Inferior parietal cortex (tissue), 1 donor: ENCODE measurements around the gene CASZ1.

Source experiments
- DNase-seq: peaks from one replicate; pipeline ENCODE4 v3.0.0-alpha.2; 2016; ENCODE audit errors: extremely low spot score

CASZ1 gene

DNA sequence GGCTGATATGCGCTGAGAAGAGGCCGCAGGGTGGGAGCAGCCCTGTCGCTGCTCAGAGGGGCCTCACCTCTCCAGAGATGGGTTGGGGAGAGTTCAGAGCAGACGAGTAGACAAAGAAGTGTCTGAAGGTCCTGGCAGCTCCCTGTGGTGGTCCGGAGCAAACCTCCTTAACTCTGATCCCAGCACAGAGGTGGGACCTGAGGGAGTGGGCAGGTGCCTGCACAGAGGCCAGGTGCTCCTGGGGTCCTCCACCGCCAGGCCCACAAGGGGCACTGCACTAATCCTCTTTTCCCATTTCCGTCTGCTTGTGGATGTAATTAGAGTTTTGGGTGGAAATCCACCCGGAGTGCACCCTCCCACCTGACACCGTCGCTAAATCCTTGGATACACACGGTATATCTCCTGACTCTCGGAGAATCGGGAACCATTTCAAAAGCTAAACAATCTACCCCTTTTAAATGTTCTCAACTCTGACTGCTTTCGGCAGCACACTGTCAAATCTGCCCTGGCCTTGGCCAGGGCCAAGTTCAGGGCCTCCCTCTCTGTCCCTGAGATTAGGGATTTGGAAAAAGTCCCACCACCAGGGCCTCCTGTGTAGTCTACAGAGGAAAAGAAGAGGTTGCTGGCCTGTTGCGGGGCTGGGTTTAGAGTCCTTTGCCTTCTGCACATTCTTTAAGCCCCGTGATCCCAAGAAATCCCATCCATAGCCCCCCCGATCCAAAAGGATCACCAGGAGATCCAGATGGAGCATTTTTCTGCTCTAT lies 22.4 kb downstream of the CASZ1 start:
- no peak for DNase-seq

DNA sequence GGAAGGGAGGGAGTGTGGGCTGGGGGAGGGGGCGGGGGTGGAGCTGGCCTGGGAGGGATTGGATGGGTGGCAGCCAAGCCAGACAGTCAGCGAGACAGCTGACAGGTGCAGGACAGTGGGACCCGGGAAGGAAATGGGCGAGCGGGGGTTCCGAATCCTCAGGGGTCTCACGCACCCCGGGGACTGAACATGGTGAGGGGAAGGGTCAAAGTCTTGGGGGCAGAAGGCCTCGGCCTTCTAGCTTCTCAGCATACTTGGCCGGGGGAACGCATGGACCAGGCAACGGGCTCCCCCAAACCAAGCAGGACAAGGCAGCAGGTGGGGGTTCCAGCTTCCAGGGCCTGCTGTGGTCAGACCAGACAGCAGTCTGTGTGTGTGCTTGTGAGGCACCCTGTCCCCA lies 23.1 kb downstream of the CASZ1 start:
- no peak for DNase-seq

- no peak for DNase-seq
Measured at GRCh38 chr1:10772711-10773110, 23.7 kb downstream of the CASZ1 start.

- no peak for DNase-seq
Measured at GRCh38 chr1:10771789-10772188, 24.7 kb downstream of the CASZ1 start.

DNA sequence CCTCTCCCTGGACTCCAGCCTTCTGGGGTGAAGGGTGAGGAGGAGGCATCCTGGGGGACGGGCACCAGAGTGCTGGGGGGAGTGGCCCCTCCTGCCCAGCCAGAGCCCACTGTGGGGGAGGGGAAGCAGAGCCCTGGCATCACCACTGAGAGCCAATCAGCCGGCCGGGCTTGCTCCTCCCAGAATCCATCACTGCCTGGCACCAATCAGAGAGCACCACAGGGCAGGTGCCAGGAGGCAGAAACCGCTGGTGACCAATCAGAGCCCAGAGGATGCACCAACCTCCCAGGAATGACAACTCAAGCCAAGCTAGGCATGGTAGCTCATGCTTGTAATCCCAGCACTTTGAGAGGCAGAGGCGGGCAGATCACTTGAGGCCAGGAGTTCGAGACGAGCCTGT lies 27.9 kb downstream of the CASZ1 start:
- no peak for DNase-seq

- no peak for DNase-seq
Measured at GRCh38 chr1:10767282-10767681, 29.2 kb downstream of the CASZ1 start.

DNA sequence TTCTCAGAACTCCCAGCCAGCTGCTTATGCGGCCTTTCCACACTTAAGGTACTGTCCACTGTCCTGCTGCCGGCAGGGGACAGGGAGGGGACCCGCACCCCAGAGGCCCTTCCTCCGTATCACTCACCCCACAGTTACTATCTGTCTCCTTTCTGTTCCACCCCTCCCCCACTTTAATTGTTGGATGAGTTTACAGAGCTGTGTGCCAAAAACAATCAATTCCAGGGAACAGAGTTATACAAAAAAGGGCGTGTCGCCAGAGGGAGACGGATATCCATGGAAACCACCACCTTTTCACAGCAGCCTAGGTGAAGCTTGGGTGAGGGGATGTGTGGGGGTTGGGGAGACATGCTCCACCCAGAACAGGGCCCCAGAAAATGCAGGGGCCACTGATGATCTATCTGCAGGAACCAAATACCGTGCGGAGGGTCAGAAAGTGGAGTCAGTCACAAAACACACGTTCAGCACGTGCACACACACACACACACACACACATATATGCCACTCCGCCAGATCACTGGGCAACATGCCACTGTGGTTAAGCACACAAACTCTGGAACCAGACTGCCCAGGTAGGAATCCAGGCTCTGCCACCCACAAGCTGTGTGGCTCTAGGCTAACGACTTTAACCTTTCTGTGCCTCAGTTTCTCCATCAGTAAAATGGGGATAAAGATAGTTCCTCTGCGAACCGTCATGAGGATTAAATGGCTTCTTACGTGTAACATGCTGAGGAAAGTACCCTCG lies 30.5 kb downstream of the CASZ1 start:
- no peak for DNase-seq

- DNase-seq, result no peak
Measured at GRCh38 chr1:10765304-10765703, 31.1 kb downstream of the CASZ1 start.

DNA sequence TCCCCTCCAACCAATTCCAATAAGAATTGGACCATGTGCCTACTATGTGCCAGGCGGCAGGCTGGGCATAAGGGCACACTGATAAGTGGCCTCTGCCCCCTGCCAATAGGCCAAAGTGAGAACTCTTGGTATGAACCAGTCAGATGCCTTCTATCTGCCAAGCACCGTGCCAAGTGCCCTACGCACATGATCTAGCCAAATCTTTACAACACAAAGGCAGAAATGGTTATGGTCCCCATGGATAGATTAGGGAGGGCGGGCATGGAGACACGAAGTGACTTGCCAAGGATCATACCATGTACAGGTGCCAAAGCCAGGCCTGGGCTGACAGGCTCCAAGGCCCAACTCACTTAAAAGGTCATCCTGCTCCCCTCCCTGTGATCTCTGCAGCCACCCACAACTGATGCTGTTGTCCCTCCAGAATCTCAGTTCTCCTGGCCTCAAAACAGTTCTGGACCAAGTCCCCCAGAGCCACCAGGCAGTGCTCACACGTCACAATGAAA lies 32.1 kb downstream of the CASZ1 start:
- DNase-seq, result no peak

GRCh38 chr1:10762875-10763274 lies 33.6 kb downstream of the CASZ1 start:
- no peak for DNase-seq

- DNase-seq, result no peak
Measured at GRCh38 chr1:10762153-10762523, 34.3 kb downstream of the CASZ1 start.

GRCh38 chr1:10761503-10762152 lies 34.8 kb downstream of the CASZ1 start:
- no peak for DNase-seq

- no peak for DNase-seq
Measured at GRCh38 chr1:10760566-10761502, 35.6 kb downstream of the CASZ1 start.

DNA sequence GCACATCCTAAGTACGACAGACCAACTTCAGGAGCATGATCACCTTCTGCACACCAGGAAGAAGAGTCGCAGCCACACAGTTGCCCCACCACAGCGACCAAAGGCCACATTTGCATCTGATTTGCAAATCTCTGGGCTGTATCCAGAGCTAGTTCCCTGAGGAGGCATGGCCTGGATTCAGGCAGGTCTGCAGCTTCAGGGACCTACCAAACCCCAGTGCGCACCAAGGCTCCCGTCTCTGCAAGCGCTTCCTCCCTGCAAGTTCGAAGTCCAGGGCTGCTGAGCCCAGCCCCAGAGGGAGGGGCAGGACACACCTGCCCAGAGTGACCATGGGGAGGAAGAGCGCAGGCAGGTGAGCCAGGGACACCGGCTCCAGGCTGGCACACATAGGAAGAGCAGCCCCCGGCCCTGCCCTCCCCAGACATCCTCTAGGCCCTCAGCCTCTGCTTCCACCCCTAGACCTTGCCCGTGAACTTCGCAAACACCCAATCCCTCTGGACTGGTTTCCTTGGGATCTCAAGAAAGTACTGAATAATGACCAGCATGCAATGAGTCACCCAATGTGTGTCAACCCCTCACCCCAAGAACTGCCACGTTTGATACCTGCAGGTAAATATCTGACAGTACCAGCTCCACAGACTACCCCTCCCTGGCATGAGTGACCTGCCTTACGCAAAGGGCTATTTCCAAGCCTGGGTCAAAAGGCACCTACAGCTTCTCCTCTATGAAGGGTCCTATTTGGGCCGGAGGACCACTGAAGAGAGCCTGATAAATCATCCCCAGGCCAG lies 36.8 kb downstream of the CASZ1 start:
- no peak for DNase-seq

DNA sequence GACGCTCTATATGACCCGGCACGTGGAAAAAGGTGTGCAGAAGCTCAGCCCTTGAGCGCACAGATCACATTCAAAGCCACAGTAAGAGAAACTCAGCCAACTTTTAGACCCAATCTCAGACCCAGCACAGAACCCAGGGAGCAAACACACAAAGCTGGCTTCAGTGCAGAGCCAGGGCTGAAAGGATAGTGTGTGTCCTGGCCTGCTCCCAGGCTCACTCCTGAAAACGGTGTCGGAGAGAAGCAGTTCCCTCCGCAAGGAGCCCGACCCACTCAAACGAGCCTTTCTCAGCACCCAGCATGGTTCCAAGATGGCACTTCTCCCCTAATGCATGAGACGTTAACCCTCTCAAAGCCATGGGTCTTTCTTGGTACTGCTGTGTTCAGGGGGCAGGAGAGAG lies 39.6 kb downstream of the CASZ1 start:
- no peak for DNase-seq

- DNase-seq, result no peak
Measured at GRCh38 chr1:10755970-10756521, 40.4 kb downstream of the CASZ1 start.

DNA sequence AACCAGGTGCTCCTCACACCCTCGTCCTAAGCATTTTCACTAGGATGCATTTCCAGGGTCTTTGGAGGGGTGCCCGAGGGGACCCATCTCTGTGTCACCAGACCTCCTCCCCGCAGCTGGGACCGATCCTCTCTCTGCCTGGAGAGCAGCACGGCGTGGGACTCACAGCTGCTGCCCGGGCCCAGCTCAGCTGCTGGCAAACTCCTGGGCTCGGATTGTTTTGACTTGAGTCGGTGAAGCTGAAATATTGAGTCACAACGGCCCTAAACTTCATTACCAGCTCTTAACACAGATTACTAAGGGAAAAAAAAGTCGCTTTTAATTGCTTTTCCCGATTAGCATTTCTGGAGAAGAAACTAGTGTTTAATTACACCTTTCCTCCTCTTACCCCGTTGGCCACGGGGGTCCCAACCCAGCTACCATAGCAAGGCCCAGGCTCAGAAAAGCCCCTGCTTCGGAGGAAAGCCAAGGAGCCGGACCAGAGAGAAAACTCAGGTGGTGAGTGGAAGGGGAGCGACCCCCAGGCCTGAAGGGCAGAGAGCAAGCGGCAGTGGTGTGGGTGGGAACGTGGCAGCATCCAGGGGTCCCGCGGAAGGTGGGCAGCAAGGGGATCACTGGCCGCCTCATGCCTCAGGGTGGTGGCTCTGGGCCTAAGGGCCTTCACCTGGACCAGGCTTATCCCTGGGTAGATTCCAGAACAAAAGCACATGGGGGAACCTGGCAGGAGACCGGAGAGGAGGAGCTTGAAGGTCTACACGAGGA lies 41.7 kb downstream of the CASZ1 start:
- no peak for DNase-seq

- no peak for DNase-seq
Measured at GRCh38 chr1:10753299-10753698, 43.1 kb downstream of the CASZ1 start.

DNA sequence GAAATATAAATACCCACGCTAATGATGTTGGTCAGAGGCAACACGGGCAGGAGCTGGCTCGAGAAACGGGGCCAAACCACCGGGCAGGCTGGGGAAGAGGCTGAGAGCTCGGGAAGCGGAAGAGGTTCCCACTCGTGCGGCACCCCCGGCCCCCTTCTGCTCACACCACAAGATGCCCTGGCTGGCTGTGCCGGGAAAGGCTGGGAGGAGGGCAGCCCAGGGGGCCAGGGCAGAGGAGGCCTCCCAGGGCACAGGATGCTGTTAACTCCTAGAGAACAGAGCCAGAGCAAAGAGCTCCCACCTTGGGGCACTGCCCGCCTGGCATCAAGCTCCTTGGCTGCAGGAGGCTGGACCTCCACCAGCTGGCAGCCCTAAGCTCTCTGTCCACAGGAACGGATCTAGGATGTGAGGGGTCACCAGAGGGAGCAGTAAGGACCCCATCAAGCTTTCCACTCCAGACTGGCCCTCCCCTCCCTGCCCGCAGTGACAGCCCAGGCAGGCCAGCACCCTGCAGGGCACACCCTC lies 44.8 kb downstream of the CASZ1 start:
- no peak for DNase-seq
